ENCODE results near the gene IP6K1. TPM values are rescaled to one million over a fixed set of nuclear protein-coding genes. Genes with fewer than 3 reads are reported as not detected.

IP6K1 gene
- total and polyA plus RNA-seq, 4 donors = 9.4 to 40.2 (median 28.0) TPM

- intact Hi-C loops (cut with DNase I) = loop anchor here in 1 of 2 donors (10.0 kb wide), 1 partner anchor 59 kb away; the partner anchor contains the start of gene IP6K1
- DNase-seq = no peak
- peaks cover 0 to 11% of the 10 kb centered on the region in 2 donors for H3K36me3 ChIP-seq (ENCODE audit: control insufficient read depth in 1 of 2, insufficient read depth in 2 of 2, low read length in 1 of 2)
- ATAC-seq (ENCODE audit: low FRiP score) = no peak
- H3K9me3 ChIP-seq (ENCODE audit: control insufficient read depth, low read length) = no peaks in the 10 kb centered on the region
- WGBS, 2 donors = 88 to 90% methylated on average over 11 of the region's 11 CpGs
- no peak overlapping the region for H3K4me3 ChIP-seq (ENCODE audit: low read length in 2 of 2)
- H3K4me1 ChIP-seq (ENCODE audit: control insufficient read depth in 1 of 2, insufficient read depth in 2 of 2, low read length in 2 of 2) = no peaks in the 10 kb centered on the region
- H3K27me3 ChIP-seq (ENCODE audit: control insufficient read depth in 1 of 2, insufficient read depth in 2 of 2, low read length in 1 of 2) = no peaks in the 10 kb centered on the region
- no peak overlapping the region for H3K27ac ChIP-seq (ENCODE audit: low read depth in 1 of 2, low read length in 2 of 2)
These were observed 60.2 kb downstream of the IP6K1 start for GRCh38 chr3:49725906-49726681.

GRCh38 chr3:49724586-49724985 is 61.8 kb downstream of the IP6K1 start:
- no peak for ATAC-seq (ENCODE audit: low FRiP score)
- H3K4me3 ChIP-seq (ENCODE audit: low read length in 2 of 2) = peak overlapping the region; percentile 37 to 54
- peak in 1 of 2 donors; percentile 72 for DNase-seq
- peaks cover 0 to 11% of the 10 kb centered on the region in 2 donors for H3K36me3 ChIP-seq (ENCODE audit: control insufficient read depth in 1 of 2, insufficient read depth in 2 of 2, low read length in 1 of 2)
- WGBS, 2 donors = 8 to 10% methylated on average over 6 of the region's 6 CpGs
- H3K9me3 ChIP-seq (ENCODE audit: control insufficient read depth, low read length) = no peaks in the 10 kb centered on the region
- intact Hi-C loops (cut with DNase I) = loop anchor here (5.0 to 10.0 kb wide), 2 partner anchors 60 to 178 kb away; partner anchors contain the start of genes IP6K1 (in 1 of the 2) and MST1R (in 1 of the 2)
- no peaks in the 10 kb centered on the region for H3K27me3 ChIP-seq (ENCODE audit: control insufficient read depth in 1 of 2, insufficient read depth in 2 of 2, low read length in 1 of 2)
- peak overlapping the region in 1 of 2 donors; percentile 82 for H3K27ac ChIP-seq (ENCODE audit: low read depth in 1 of 2, low read length in 2 of 2)
- no peaks in the 10 kb centered on the region for H3K4me1 ChIP-seq (ENCODE audit: control insufficient read depth in 1 of 2, insufficient read depth in 2 of 2, low read length in 2 of 2)

GRCh38 chr3:49723628-49724551 is 62.5 kb downstream of the IP6K1 start, which contains the start of gene GMPPB:
TSS of gene GMPPB (minus strand) at chr3:49723951. CDS start at chr3:49723726, 225 bp downstream.
- Histone ChIP-seq H3K36me3 (ENCODE audit: control insufficient read depth in 1 of 2, insufficient read depth in 2 of 2, low read length in 1 of 2) (peaks cover 0 to 11% of the 10 kb centered on the region in 2 donors), H3K27ac (ENCODE audit: low read depth in 1 of 2, low read length in 2 of 2) (peak within 1 kb of the TSS in 1 of 2 donors; percentile 92), H3K9me3 (ENCODE audit: control insufficient read depth, low read length) (no peaks in the 10 kb centered on the region), H3K27me3 (ENCODE audit: control insufficient read depth in 1 of 2, insufficient read depth in 2 of 2, low read length in 1 of 2) (no peaks in the 10 kb centered on the region), H3K4me1 (ENCODE audit: control insufficient read depth in 1 of 2, insufficient read depth in 2 of 2, low read length in 2 of 2) (no peaks in the 10 kb centered on the region), H3K4me3 (ENCODE audit: low read length in 2 of 2) (peak within 1 kb of the TSS; percentile 75 to 83)
- peak; percentile 95 for ATAC-seq (ENCODE audit: low FRiP score)
- intact Hi-C loops (cut with DNase I) = loop anchor here (5.0 to 10.0 kb wide), 2 partner anchors 61 to 178 kb away; partner anchors contain the start of genes IP6K1 (in 1 of the 2) and MST1R (in 1 of the 2)
- peak; percentile 99 for DNase-seq
- whole genome bisulfite sequencing, 2 donors = 0% methylated on average over 92 to 102 of the region's 102 CpGs

GRCh38 chr3:49723296-49723627 is 63.1 kb downstream of the IP6K1 start:
- no peak for ATAC-seq (ENCODE audit: low FRiP score)
- no peaks in the 10 kb centered on the region for H3K4me1 ChIP-seq (ENCODE audit: control insufficient read depth in 1 of 2, insufficient read depth in 2 of 2, low read length in 2 of 2)
- intact Hi-C loops (cut with DNase I) = loop anchor here (5.0 to 10.0 kb wide), 2 partner anchors 62 to 179 kb away; partner anchors contain the start of genes IP6K1 (in 1 of the 2) and MST1R (in 1 of the 2)
- peak; percentile 74 to 83 for DNase-seq
- H3K27me3 ChIP-seq (ENCODE audit: control insufficient read depth in 1 of 2, insufficient read depth in 2 of 2, low read length in 1 of 2) = no peaks in the 10 kb centered on the region
- WGBS, 2 donors = 0 to 1% methylated on average over 20 of the region's 20 CpGs
- H3K36me3 ChIP-seq (ENCODE audit: control insufficient read depth in 1 of 2, insufficient read depth in 2 of 2, low read length in 1 of 2) = peaks cover 0 to 11% of the 10 kb centered on the region in 2 donors
- no peaks in the 10 kb centered on the region for H3K9me3 ChIP-seq (ENCODE audit: control insufficient read depth, low read length)
- H3K4me3 ChIP-seq (ENCODE audit: low read length in 2 of 2) = peak overlapping the region; percentile 75 to 83
- H3K27ac ChIP-seq (ENCODE audit: low read depth in 1 of 2, low read length in 2 of 2) = peak overlapping the region in 1 of 2 donors; percentile 92

- no peaks in the 10 kb centered on the region for H3K4me1 ChIP-seq (ENCODE audit: control insufficient read depth in 1 of 2, insufficient read depth in 2 of 2, low read length in 2 of 2)
- ATAC-seq (ENCODE audit: low FRiP score) (no peak), DNase-seq (peak in 1 of 2 donors; percentile 68)
- H3K27me3 ChIP-seq (ENCODE audit: control insufficient read depth in 1 of 2, insufficient read depth in 2 of 2, low read length in 1 of 2) = no peaks in the 10 kb centered on the region
- peak overlapping the region; percentile 75 to 83 for H3K4me3 ChIP-seq (ENCODE audit: low read length in 2 of 2)
- H3K27ac ChIP-seq (ENCODE audit: low read depth in 1 of 2, low read length in 2 of 2) = peak overlapping the region in 1 of 2 donors; percentile 92
- 47 to 53% methylated on average over 8 of the region's 8 CpGs for WGBS, 2 donors
- intact Hi-C loops (cut with DNase I) = loop anchor here (5.0 to 10.0 kb wide), 2 partner anchors 62 to 179 kb away; partner anchors contain the start of genes IP6K1 (in 1 of the 2) and MST1R (in 1 of the 2)
- no peaks in the 10 kb centered on the region for H3K9me3 ChIP-seq (ENCODE audit: control insufficient read depth, low read length)
- peaks cover 0 to 9% of the 10 kb centered on the region in 2 donors for H3K36me3 ChIP-seq (ENCODE audit: control insufficient read depth in 1 of 2, insufficient read depth in 2 of 2, low read length in 1 of 2)
These were observed 63.4 kb downstream of the IP6K1 start for GRCh38 chr3:49722896-49723295.

GRCh38 chr3:49721896-49722781 is 64.2 kb downstream of the IP6K1 start:
- intact Hi-C loops (cut with DNase I) = loop anchor here (5.0 to 10.0 kb wide), 2 partner anchors 63 to 180 kb away; partner anchors contain the start of genes IP6K1 (in 1 of the 2) and MST1R (in 1 of the 2)

GRCh38 chr3:49721596-49721895 is 64.8 kb downstream of the IP6K1 start:
- intact Hi-C loops (cut with DNase I) = loop anchor here (5.0 to 10.0 kb wide), 2 partner anchors 63 to 181 kb away; partner anchors contain the start of genes IP6K1 (in 1 of the 2) and MST1R (in 1 of the 2)
- Histone ChIP-seq H3K9me3 (ENCODE audit: control insufficient read depth, low read length) (no peaks in the 10 kb centered on the region), H3K27ac (ENCODE audit: low read depth in 1 of 2, low read length in 2 of 2) (no peak overlapping the region), H3K4me3 (ENCODE audit: low read length in 2 of 2) (no peak overlapping the region), H3K36me3 (ENCODE audit: control insufficient read depth in 1 of 2, insufficient read depth in 2 of 2, low read length in 1 of 2) (peaks cover 0 to under 1% of the 10 kb centered on the region in 2 donors), H3K27me3 (ENCODE audit: control insufficient read depth in 1 of 2, insufficient read depth in 2 of 2, low read length in 1 of 2) (no peaks in the 10 kb centered on the region), H3K4me1 (ENCODE audit: control insufficient read depth in 1 of 2, insufficient read depth in 2 of 2, low read length in 2 of 2) (no peaks in the 10 kb centered on the region)
- 71 to 72% methylated on average over 9 of the region's 9 CpGs for WGBS, 2 donors
- ATAC-seq (ENCODE audit: low FRiP score) (no peak), DNase-seq (peak in 1 of 2 donors; percentile 45)

More at GRCh38 chr3:49721896-49722781, 64.2 kb downstream of the IP6K1 start:
- DNase-seq (peak; percentile 48 to 71), ATAC-seq (ENCODE audit: low FRiP score) (no peak)
- 79% methylated on average over 26 of the region's 26 CpGs for WGBS, 2 donors
- Histone ChIP-seq H3K27ac (ENCODE audit: low read depth in 1 of 2, low read length in 2 of 2) (no peak overlapping the region), H3K36me3 (ENCODE audit: control insufficient read depth in 1 of 2, insufficient read depth in 2 of 2, low read length in 1 of 2) (peaks cover 0 to 4% of the 10 kb centered on the region in 2 donors), H3K27me3 (ENCODE audit: control insufficient read depth in 1 of 2, insufficient read depth in 2 of 2, low read length in 1 of 2) (no peaks in the 10 kb centered on the region), H3K9me3 (ENCODE audit: control insufficient read depth, low read length) (no peaks in the 10 kb centered on the region), H3K4me1 (ENCODE audit: control insufficient read depth in 1 of 2, insufficient read depth in 2 of 2, low read length in 2 of 2) (no peaks in the 10 kb centered on the region), H3K4me3 (ENCODE audit: low read length in 2 of 2) (no peak overlapping the region)

Data from aorta (tissue), 5 donors.